ENCODE data around the gene SMIM32.

DNA sequence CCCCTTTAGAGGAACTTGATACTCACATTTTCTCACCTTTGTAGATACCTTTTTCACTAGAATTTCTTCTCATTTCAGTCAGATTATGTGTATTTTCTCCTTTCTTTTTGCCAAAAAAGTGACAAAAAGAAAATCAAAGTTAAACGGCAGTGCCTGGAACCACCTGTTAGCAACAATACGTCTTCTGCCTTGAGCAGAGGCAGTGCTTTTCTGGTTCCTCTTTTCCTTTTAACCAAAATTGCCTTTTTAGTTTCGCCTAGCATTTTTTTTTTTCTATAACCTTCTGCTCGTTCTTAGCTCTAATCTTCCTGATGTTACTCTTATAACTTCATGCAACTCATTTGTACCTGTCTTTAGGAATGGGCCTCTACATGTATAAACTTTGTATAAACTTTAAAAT lies 26.1 kb downstream of the SMIM32 start:
- TF ChIP-seq, protein P1, sequence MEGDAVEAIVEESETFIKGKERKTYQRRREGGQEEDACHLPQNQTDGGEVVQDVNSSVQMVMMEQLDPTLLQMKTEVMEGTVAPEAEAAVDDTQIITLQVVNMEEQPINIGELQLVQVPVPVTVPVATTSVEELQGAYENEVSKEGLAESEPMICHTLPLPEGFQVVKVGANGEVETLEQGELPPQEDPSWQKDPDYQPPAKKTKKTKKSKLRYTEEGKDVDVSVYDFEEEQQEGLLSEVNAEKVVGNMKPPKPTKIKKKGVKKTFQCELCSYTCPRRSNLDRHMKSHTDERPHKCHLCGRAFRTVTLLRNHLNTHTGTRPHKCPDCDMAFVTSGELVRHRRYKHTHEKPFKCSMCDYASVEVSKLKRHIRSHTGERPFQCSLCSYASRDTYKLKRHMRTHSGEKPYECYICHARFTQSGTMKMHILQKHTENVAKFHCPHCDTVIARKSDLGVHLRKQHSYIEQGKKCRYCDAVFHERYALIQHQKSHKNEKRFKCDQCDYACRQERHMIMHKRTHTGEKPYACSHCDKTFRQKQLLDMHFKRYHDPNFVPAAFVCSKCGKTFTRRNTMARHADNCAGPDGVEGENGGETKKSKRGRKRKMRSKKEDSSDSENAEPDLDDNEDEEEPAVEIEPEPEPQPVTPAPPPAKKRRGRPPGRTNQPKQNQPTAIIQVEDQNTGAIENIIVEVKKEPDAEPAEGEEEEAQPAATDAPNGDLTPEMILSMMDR (IDR thresholded peaks at IDR 0.05) = no peak
- TF ChIP-seq EZH2 (IDR thresholded peaks at IDR 0.05) = no peak

Data from neural progenitor cell (in vitro differentiated cells).